HepG2 (cell line): Measurements from ENCODE around the gene EPB41. TPM values are rescaled to one million over a fixed set of nuclear protein-coding genes. Genes with fewer than 3 reads are reported as not detected.
A peak's percentile ranks its signal among the peaks of the same experiment; 100 is the strongest.

Experiments used
- ASH2L ChIP-seq: fragments of 300-600, 200-600 bp; sonication (generic); IDR thresholded peaks from 2 replicates; pipeline ENCODE4 v1.7.0; 2017; ENCODE audit warnings: low read depth, mild to moderate bottlenecking, moderate library complexity, mixed read lengths, low read length; ENCODE audit not compliant: insufficient read length
- CEBPB ChIP-seq: IDR thresholded peaks from 2 replicates; pipeline ENCODE4 v1.6.1; 2011; ENCODE audit warnings: low read depth, low read length, improper control_type of control experiment, borderline replicate concordance
- CENPX ChIP-seq: sonication (generic); formaldehyde crosslinking; IDR thresholded peaks from 2 replicates; pipeline ENCODE4 v1.9.0; 2021; ENCODE audit warnings: mild to moderate bottlenecking, missing genetic modification reagents, moderate library complexity
- CREB1 ChIP-seq, 2 experiments: fragments of 450-650 bp in 1 of 2; IDR thresholded peaks; 2 replicates each; pipeline ENCODE4 v1.6.1; 2016 to 2017; ENCODE audit warnings: control low read depth in 1 of 2, mild to moderate bottlenecking in 1 of 2, missing compliant biosample characterization in 1 of 2, missing genetic modification characterization in 1 of 2
- ERF ChIP-seq: IDR thresholded peaks from 2 replicates; pipeline ENCODE4 v1.6.1; 2018; ENCODE audit warnings: missing biosample characterization, missing genetic modification reagents
- FOXA3 ChIP-seq: IDR thresholded peaks from 2 replicates; pipeline ENCODE4 v1.6.1; 2016; ENCODE audit warnings: missing genetic modification reagents, missing compliant biosample characterization
- HDAC2 ChIP-seq: sonication (generic); formaldehyde crosslinking; IDR thresholded peaks from 2 replicates; pipeline ENCODE4 v1.4.0; 2020; ENCODE audit warnings: missing genetic modification reagents
- HMG20B ChIP-seq: conservative IDR thresholded peaks from 2 replicates; pipeline ENCODE4 v1.6.1; 2016; ENCODE audit warnings: missing genetic modification reagents, missing compliant biosample characterization
- HOXA3 ChIP-seq: sonication (generic); formaldehyde crosslinking; IDR thresholded peaks from 2 replicates; pipeline ENCODE4 v1.5.0; 2020; ENCODE audit warnings: missing genetic modification reagents
- KAT8 ChIP-seq: IDR thresholded peaks from 2 replicates; pipeline ENCODE4 v1.6.1; 2016; ENCODE audit warnings: missing genetic modification reagents, missing compliant biosample characterization
- MATR3 ChIP-seq: sonication (generic); formaldehyde crosslinking; IDR thresholded peaks from 2 replicates; pipeline ENCODE4 v1.4.0; 2020; ENCODE audit warnings: missing genetic modification reagents
- MXI1 ChIP-seq: IDR thresholded peaks from 3 replicates; pipeline ENCODE4 v1.6.1; 2012; ENCODE audit warnings: low read depth, low read length, inconsistent platforms, borderline replicate concordance
- PPARG ChIP-seq: conservative IDR thresholded peaks from 2 replicates; pipeline ENCODE4 v1.6.1; 2016; ENCODE audit warnings: missing biosample characterization, missing genetic modification reagents
- RBM22 ChIP-seq: fragments of 200-400 bp; formaldehyde crosslinking; optimal IDR thresholded peaks from 2 replicates; pipeline ENCODE3; 2017; ENCODE audit warnings: mild to moderate bottlenecking, low read length, moderate library complexity
- RXRB ChIP-seq: IDR thresholded peaks from 2 replicates; pipeline ENCODE4 v1.6.1; 2016; ENCODE audit warnings: borderline replicate concordance, missing genetic modification reagents, missing compliant biosample characterization
- SAP130 ChIP-seq: IDR thresholded peaks from 2 replicates; pipeline ENCODE4 v1.6.1; 2016; ENCODE audit warnings: low read depth
- SKI ChIP-seq: fragments of 450-650 bp; IDR thresholded peaks from one replicate; pipeline ENCODE4 v1.6.1; 2018; ENCODE audit warnings: mild to moderate bottlenecking; ENCODE audit not compliant: partially characterized antibody
- SOX13 ChIP-seq, 3 experiments: fragments of 450-650 bp in 1 of 3; sonication (generic) in 1 of 3; formaldehyde crosslinking in 1 of 3; IDR thresholded peaks in 2 of 3; conservative IDR thresholded peaks in 1 of 3; 2 replicates each; pipeline versions ENCODE4 v1.5.0 to v1.6.1; 2016 to 2020; ENCODE audit warnings: antibody characterized with exemption in 1 of 3, mild to moderate bottlenecking in 1 of 3, missing compliant biosample characterization in 1 of 3, missing genetic modification reagents in 1 of 3, moderate library complexity in 1 of 3
- TEAD3 ChIP-seq: optimal IDR thresholded peaks from 2 replicates; pipeline ENCODE3; 2016; ENCODE audit warnings: borderline replicate concordance
- THRA ChIP-seq: sonication (generic); formaldehyde crosslinking; IDR thresholded peaks from 2 replicates; pipeline ENCODE4 v1.4.0; 2020; ENCODE audit warnings: missing genetic modification reagents, borderline replicate concordance
- ZNF747 ChIP-seq: sonication (generic); formaldehyde crosslinking; IDR thresholded peaks from 2 replicates; pipeline ENCODE4 v1.8.1; 2023; ENCODE audit warnings: missing genetic modification reagents, mild to moderate bottlenecking, borderline replicate concordance
- polyA plus RNA-seq, 8 experiments: library from polyadenylated mRNA; depleted of rRNA in 3 of 8; stranded (reverse) in 7 of 8; unstranded in 1 of 8; fragments of >200 nt; fragmentation: Illumina TruSeq in 4 of 8; extraction: Trizol in 4 of 8; gene quantifications; 2 replicates each; pipeline versions ENCODE4 v1.2.1 to v1.2.3, GENCODE V29; 2011 to 2016; ENCODE audit warnings: low read depth in 4 of 8, missing spikeins in 1 of 8, mixed read lengths in 1 of 8; ENCODE audit not compliant: insufficient read depth in 1 of 8
- total RNA-seq, 5 experiments: library from RNA; depleted of rRNA; stranded (reverse); fragments of >200 nt; fragmentation: Illumina TruSeq; extraction: Trizol; gene quantifications; 2 replicates each; pipeline ENCODE4 v1.2.3, GENCODE V29; 2016; ENCODE audit warnings: low read depth in 1 of 5
- TF ChIP-seq, protein P1 (sequence below): IDR thresholded peaks from 2 replicates; pipeline ENCODE4 v1.6.1; 2018; ENCODE audit warnings: missing genetic modification reagents, mild to moderate bottlenecking, missing compliant biosample characterization
- TF ChIP-seq, protein P2 (sequence below): IDR thresholded peaks from 2 replicates; pipeline ENCODE4 v1.6.1; 2012; ENCODE audit warnings: low read depth, low read length, improper control_type of control experiment

EPB41 gene
- total and polyA plus RNA-seq, 2 of the 13 experiments (the other 11 are each of a cell fraction or from before 2014, with no cell fraction given) = 34.5 to 46.7 TPM

DNA sequence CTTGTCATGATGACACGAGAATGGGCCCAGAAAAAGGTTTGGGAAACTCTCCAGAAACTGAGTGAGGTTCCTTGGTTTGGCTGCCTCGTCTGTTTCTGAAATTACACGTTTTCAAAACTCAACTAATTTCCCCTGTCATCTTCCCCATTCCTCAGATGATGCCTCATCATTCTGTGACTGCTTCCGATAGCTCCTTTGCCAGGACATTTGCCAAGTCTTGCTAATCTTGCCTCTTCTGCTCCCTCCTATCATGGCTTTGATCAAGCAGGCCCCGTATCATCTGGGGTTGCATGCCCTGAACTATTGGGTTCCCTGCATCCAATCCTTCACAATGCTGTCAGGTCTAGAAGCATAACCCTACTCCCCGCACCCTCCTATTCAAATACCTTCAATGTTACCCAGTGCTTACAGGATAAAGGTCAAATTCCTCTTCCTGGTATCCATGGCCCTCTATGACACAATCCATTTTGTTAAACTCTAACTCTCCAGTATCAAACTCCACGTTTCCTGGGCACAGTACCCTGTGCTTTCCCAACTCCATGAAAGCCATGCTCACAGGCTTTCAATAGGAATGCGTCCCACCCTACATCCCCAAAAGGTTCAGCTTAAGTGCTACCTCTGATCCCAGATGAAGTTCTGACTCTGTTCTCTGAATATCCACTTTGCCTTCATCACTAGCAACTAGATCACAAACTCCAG is 231.5 kb downstream of the EPB41 start (continued):
- peak; percentile 28 for TF ChIP-seq SKI
- TF ChIP-seq SOX13 (IDR thresholded peaks at IDR 0.05) = no peak
- peak; percentile 60 to 81; a peak in 3 of 4 replicates for TF ChIP-seq SOX13 (CRISPR knock-in tag; conservative IDR thresholded peaks at IDR 0.05 in 1 of 2, IDR thresholded peaks at IDR 0.05 in 1 of 2)
- 0 out of 2 replicates have a peak, but pooled peaks have one; percentile 35 for TF ChIP-seq HMG20B (CRISPR knock-in tag)
- TF ChIP-seq TEAD3 (CRISPR knock-in tag) = peak; percentile 92
- TF ChIP-seq ASH2L = peak; percentile 63
- TF ChIP-seq HDAC2 (CRISPR knock-in tag) = peak; percentile 71
- TF ChIP-seq PPARG (CRISPR knock-in tag) = peak; percentile 98
- TF ChIP-seq CREB1 (IDR thresholded peaks at IDR 0.05) = no peak
- peak; percentile 60 for TF ChIP-seq CREB1 (CRISPR knock-in tag; IDR thresholded peaks at IDR 0.05)
- peak; percentile 73 for TF ChIP-seq KAT8 (CRISPR knock-in tag)
- TF ChIP-seq THRA = peak; percentile 58; the same call in 1 of the 2 replicates
- no peak for TF ChIP-seq CENPX (CRISPR knock-in tag)
- peak; percentile 94 for TF ChIP-seq RXRB (CRISPR knock-in tag)
- peak; percentile 91 for TF ChIP-seq CEBPB
- TF ChIP-seq RBM22 = peak; percentile 95
- TF ChIP-seq, protein P1, sequence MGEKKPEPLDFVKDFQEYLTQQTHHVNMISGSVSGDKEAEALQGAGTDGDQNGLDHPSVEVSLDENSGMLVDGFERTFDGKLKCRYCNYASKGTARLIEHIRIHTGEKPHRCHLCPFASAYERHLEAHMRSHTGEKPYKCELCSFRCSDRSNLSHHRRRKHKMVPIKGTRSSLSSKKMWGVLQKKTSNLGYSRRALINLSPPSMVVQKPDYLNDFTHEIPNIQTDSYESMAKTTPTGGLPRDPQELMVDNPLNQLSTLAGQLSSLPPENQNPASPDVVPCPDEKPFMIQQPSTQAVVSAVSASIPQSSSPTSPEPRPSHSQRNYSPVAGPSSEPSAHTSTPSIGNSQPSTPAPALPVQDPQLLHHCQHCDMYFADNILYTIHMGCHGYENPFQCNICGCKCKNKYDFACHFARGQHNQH = peak; percentile 37; the same call in 1 of the 2 replicates
- TF ChIP-seq, protein P2, sequence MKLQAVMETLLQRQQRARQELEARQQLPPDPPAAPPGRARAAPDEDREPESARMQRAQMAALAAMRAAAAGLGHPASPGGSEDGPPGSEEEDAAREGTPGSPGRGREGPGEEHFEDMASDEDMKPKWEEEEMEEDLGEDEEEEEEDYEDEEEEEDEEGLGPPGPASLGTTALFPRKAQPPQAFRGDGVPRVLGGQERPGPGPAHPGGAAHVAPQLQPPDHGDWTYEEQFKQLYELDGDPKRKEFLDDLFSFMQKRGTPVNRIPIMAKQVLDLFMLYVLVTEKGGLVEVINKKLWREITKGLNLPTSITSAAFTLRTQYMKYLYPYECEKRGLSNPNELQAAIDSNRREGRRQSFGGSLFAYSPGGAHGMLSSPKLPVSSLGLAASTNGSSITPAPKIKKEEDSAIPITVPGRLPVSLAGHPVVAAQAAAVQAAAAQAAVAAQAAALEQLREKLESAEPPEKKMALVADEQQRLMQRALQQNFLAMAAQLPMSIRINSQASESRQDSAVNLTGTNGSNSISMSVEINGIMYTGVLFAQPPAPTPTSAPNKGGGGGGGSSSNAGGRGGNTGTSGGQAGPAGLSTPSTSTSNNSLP = peak; percentile 85
- TF ChIP-seq ERF = peak; percentile 39; the same call in 1 of the 2 replicates
- no peak for TF ChIP-seq MATR3
- TF ChIP-seq FOXA3 (CRISPR knock-in tag) = peak; percentile 59; the same call in 1 of the 2 replicates
- TF ChIP-seq HOXA3 (CRISPR knock-in tag) = peak; percentile 69
- TF ChIP-seq SAP130 (CRISPR knock-in tag) = peak; percentile 73
- TF ChIP-seq ZNF747 = no peak
- peak; percentile 66; the same call in 1 of the 3 replicates for TF ChIP-seq MXI1
